GM12878 (cell line): ENCODE results near the gene SLC6A8. TPM values are rescaled to one million over a fixed set of nuclear protein-coding genes. Genes with fewer than 3 reads are reported as not detected.

Source experiments
- ATAC-seq: fragments of 200-7000 bp; cut with Tn5 transposase; 3 replicates; pipeline ENCODE4 v1.9.1; 2020; ENCODE audit warnings: mild to moderate bottlenecking, moderate library complexity
- BruUV-seq: library from RNA; stranded (reverse); fragments of 400-500 nt; replicated peaks from 2 replicates; lab custom pipeline; 2021; lab: Mats Ljungman, UMichigan
- CTCF ChIA-PET: fragments of 300-600 bp; sonication (Branson Sonifier 250); formaldehyde crosslinking; extraction: SDS; loops from one replicate; lab custom pipeline; 2021; ENCODE audit warnings: inconsistent platforms; lab: Yijun Ruan, JAX
- POLR2A ChIA-PET: fragments of 350-600 bp; formaldehyde crosslinking; extraction: SDS; loops from one replicate; lab custom pipeline; 2021; ENCODE audit warnings: inconsistent platforms; lab: Charles Lee
- RAD21 ChIA-PET: fragments of 300-600 bp; sonication (Branson Sonifier 250); formaldehyde crosslinking; loops from one replicate; lab custom pipeline; 2023; ENCODE audit warnings: antibody characterized with exemption; ENCODE audit not compliant: unreplicated experiment; lab: Charles Lee
- SMC1A ChIA-PET: fragments of 300-600 bp; sonication (Branson Sonifier 250); formaldehyde crosslinking; loops from one replicate; lab custom pipeline; 2023; ENCODE audit not compliant: unreplicated experiment, uncharacterized antibody; lab: Charles Lee
- DNase-seq: peaks from one replicate; pipeline ENCODE4 v3.0.0-alpha.2; 2011; ENCODE audit warnings: low read depth, low spot score
- FAIRE-seq: peaks from 3 replicates; lab custom pipeline; 2011; peaks lifted over from hg19 to GRCh38; lab: Jason Lieb, UNC
- H2AFZ ChIP-seq: 2 replicates; pipeline ENCODE4 v1.6.0; 2011; ENCODE audit warnings: low read depth, low read length, control low read depth; ENCODE audit not compliant: control insufficient read depth
- H3K27ac ChIP-seq: 2 replicates; pipeline ENCODE4 v1.5.1; 2011; ENCODE audit warnings: control low read depth; ENCODE audit not compliant: control insufficient read depth, insufficient read depth
- H3K27me3 ChIP-seq, 2 experiments: replicated peaks in 1 of 2; 2 replicates each; pipeline versions ENCODE4 v1.6.0 to v1.6.1; 2011; ENCODE audit warnings: low read length in 1 of 2; ENCODE audit not compliant: control insufficient read depth in 2 of 2, insufficient read depth in 2 of 2
- H3K36me3 ChIP-seq, 2 experiments: 2 replicates each; pipeline ENCODE4 v1.5.1; 2011; ENCODE audit warnings: low read length in 1 of 2; ENCODE audit not compliant: control insufficient read depth in 2 of 2, insufficient read depth in 2 of 2
- H3K4me1 ChIP-seq: 2 replicates; pipeline ENCODE4 v1.6.1; 2011; ENCODE audit warnings: mild to moderate bottlenecking, low read length, moderate library complexity, mixed read lengths; ENCODE audit not compliant: control insufficient read depth, insufficient read depth
- H3K4me2 ChIP-seq: 2 replicates; pipeline ENCODE4 v1.6.0; 2011; ENCODE audit warnings: control low read depth; ENCODE audit not compliant: control insufficient read depth, insufficient read depth
- H3K4me3 ChIP-seq: fragments of 200-600 bp; sonication (generic); 2 replicates; pipeline ENCODE4 v1.5.1; 2016
- H3K79me2 ChIP-seq: 2 replicates; pipeline ENCODE4 v1.6.0; 2011; ENCODE audit warnings: low read length; ENCODE audit not compliant: control insufficient read depth, insufficient read depth
- H3K9ac ChIP-seq: 2 replicates; pipeline ENCODE4 v1.8.0; 2011; ENCODE audit warnings: low read length, control low read depth, mixed read lengths; ENCODE audit not compliant: control insufficient read depth, insufficient read depth
- H3K9me3 ChIP-seq: replicated peaks from 3 replicates; pipeline ENCODE4 v1.5.1; 2011; ENCODE audit warnings: mild to moderate bottlenecking, low read length; ENCODE audit not compliant: control insufficient read depth, insufficient read depth
- H4K20me1 ChIP-seq: 2 replicates; pipeline ENCODE4 v1.6.0; 2011; ENCODE audit not compliant: control insufficient read depth, insufficient read depth
- CHD1 ChIP-seq: IDR thresholded peaks from 2 replicates; pipeline ENCODE4 v1.6.1; 2012; ENCODE audit warnings: low read depth, low read length, improper control_type of control experiment
- KDM1A ChIP-seq: fragments of 200-600 bp; sonication (generic); IDR thresholded peaks from 2 replicates; pipeline ENCODE4 v1.6.1; 2016; ENCODE audit warnings: borderline replicate concordance
- KLF5 ChIP-seq: fragments of 450-650 bp; IDR thresholded peaks from 2 replicates; pipeline ENCODE4 v1.6.1; 2014; ENCODE audit warnings: mild to moderate bottlenecking; ENCODE audit not compliant: partially characterized antibody
- NFYA ChIP-seq: IDR thresholded peaks from 2 replicates; pipeline ENCODE4 v1.6.1; 2011; ENCODE audit warnings: low read depth, mild to moderate bottlenecking, low read length, improper control_type of control experiment, borderline replicate concordance
- NR2F1 ChIP-seq: fragments of 450-650 bp; conservative IDR thresholded peaks from 2 replicates; pipeline ENCODE4 v1.6.1; 2017; ENCODE audit warnings: mild to moderate bottlenecking
- RBBP5 ChIP-seq: fragments of 200-600 bp; sonication (generic); conservative IDR thresholded peaks from 2 replicates; pipeline ENCODE4 v1.6.1; 2016
- SIN3A ChIP-seq: IDR thresholded peaks from 2 replicates; pipeline ENCODE4 v1.6.1; 2012; ENCODE audit warnings: low read depth, low read length, improper control_type of control experiment
- SREBF1 ChIP-seq: IDR thresholded peaks from 2 replicates; pipeline ENCODE4 v1.6.1; 2012; ENCODE audit warnings: mild to moderate bottlenecking, low read length
- STAT1 ChIP-seq: fragments of 450-650 bp; conservative IDR thresholded peaks from 2 replicates; pipeline ENCODE4 v1.6.1; 2014; ENCODE audit warnings: antibody characterized with exemption, mild to moderate bottlenecking
- STAT3 ChIP-seq: IDR thresholded peaks from 2 replicates; pipeline ENCODE4 v1.6.1; 2011; ENCODE audit warnings: low read depth, low read length, improper control_type of control experiment
- TCF3 ChIP-seq: IDR thresholded peaks from 2 replicates; pipeline ENCODE4 v1.6.1; 2012; ENCODE audit warnings: low read depth, mild to moderate bottlenecking, low read length, borderline replicate concordance; ENCODE audit not compliant: insufficient read depth
- ZNF622 ChIP-seq: fragments of 450-650 bp; IDR thresholded peaks from 2 replicates; pipeline ENCODE4 v1.6.1; 2017; ENCODE audit warnings: mild to moderate bottlenecking, inconsistent platforms
- WGBS: methylation state at CpG from one replicate; pipeline ENCODE4 v1.1.6; 2016; ENCODE audit warnings: low lambda C conversion rate; ENCODE audit not compliant: insufficient replicate concordance, insufficient coverage; ENCODE audit errors: missing lambda C conversion rate; 5-methylcytosine and 5-hydroxymethylcytosine counted together
- in situ Hi-C: fragments of 300-500 bp; cut with MboI; formaldehyde crosslinking; loops from 9 replicates; pipeline ENCODE4 v1.14.3; 2018; ENCODE audit warnings: mixed read lengths
- intact Hi-C: fragments of 100-400 bp; cut with micrococcal nuclease; formaldehyde crosslinking; loops from one replicate; pipeline ENCODE4 v1.14.2; 2022; ENCODE audit not compliant: unreplicated experiment
- polyA plus RNA-seq, 11 experiments: library from polyadenylated mRNA; depleted of rRNA in 4 of 11; unstranded in 6 of 11; stranded (reverse) in 5 of 11; fragments of >200 nt; fragmentation: Nextera tagmentation in 4 of 11; fragmentation: Illumina TruSeq in 1 of 11; extraction: Ambion mirVana in 4 of 11; extraction: Trizol in 1 of 11; gene quantifications; 1 replicate in 1 of 11; 2 replicates in 10 of 11; pipeline versions ENCODE4 v1.2.1 to v1.2.3, GENCODE V29; 2011 to 2016; ENCODE audit warnings: inconsistent platforms in 2 of 11, missing spikeins in 2 of 11, low read depth in 1 of 11
- total RNA-seq, 4 experiments: library from RNA; depleted of rRNA in 3 of 4; stranded (reverse); fragments of >200 nt in 3 of 4; fragmentation: Illumina TruSeq in 1 of 4; extraction: Trizol in 1 of 4; gene quantifications; 2 replicates each; pipeline versions ENCODE4 v1.2.1 to v1.2.3, GENCODE V29; 2013 to 2021
- TF ChIP-seq, protein P1 (sequence below): fragments of 450-650 bp; IDR thresholded peaks from 2 replicates; pipeline ENCODE4 v1.6.1; 2017; ENCODE audit warnings: antibody characterized with exemption, mild to moderate bottlenecking, moderate library complexity
- TF ChIP-seq, protein P2 (sequence below): IDR thresholded peaks from 2 replicates; pipeline ENCODE4 v1.6.1; 2012; ENCODE audit warnings: low read depth, low read length, improper control_type of control experiment
- TF ChIP-seq, protein P3 (sequence below): IDR thresholded peaks from 2 replicates; pipeline ENCODE4 v1.6.1; 2012; ENCODE audit warnings: mild to moderate bottlenecking, low read depth, low read length

The SLC6A8 gene
- total and polyA plus RNA-seq, 10 of the 15 experiments (the other 5 are each of a cell fraction or from before 2014, with no cell fraction given), result 0.01 to 0.72 (median 0.17) TPM; not detected in 6

DNA sequence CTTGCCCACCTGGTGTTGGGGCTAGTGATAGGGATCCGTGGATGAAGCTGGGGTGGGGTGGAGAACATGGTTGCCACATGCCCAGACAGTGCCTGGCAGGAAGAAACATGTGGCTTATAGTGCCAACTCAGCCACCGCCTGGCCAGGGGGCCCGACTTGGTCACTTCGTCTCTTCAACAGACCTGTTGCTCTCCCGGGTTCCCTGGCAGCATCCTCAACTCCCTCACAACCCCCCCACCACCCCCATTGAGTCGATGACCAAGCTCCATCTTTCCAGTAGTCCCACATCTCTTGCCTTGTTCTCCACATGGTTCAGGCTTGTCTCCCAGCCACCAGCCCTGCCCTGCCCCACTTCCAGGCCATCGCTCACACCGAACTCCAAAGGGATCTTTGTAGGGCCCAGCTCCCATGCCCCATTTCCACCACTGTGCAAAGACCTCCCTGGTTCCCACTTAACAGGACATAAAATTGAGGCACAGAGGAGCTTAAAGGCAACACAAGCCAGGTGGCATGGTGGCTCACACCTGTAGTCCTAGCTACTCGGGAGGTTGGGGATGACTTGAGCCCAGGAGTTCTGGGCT is 21.9 kb upstream of the SLC6A8 start:
- FAIRE-seq (no peak), DNase-seq (no peak), ATAC-seq (no peak)
- ChIA-PET SMC1A (interaction anchor here (0.9 kb wide), 1 partner anchor 83 kb away, joined by 3 read pairs; no protein-coding TSS in a partner anchor), POLR2A (no interaction called here), RAD21 (interaction anchor here (3.7 kb wide), 1 partner anchor 126 kb away, joined by 26 read pairs; no protein-coding TSS in a partner anchor), CTCF (interaction anchor here (1.0 to 3.8 kb wide), 5 partner anchors 9 to 126 kb away, joined by 3 to 28 read pairs (median 4); no protein-coding TSS in a partner anchor)
- H2AFZ ChIP-seq, result no peak overlapping the region
- intact Hi-C loops, result loop anchor here (5.0 kb wide), 1 partner anchor 54 kb away; no protein-coding TSS in a partner anchor
- no TSS peak for BruUV-seq
- no peaks in the 10 kb centered on the region; the same call in 2 of the 3 replicates for H3K9me3 ChIP-seq
- H3K27me3 ChIP-seq, result no peaks in the 10 kb centered on the region
- H3K4me3 ChIP-seq, result no peak overlapping the region
- no peak overlapping the region for H3K9ac ChIP-seq
- WGBS, result 38% methylated on average over 9 of the region's 9 CpGs
- no peaks in the 10 kb centered on the region for H3K4me1 ChIP-seq
- TF ChIP-seq, protein P1, sequence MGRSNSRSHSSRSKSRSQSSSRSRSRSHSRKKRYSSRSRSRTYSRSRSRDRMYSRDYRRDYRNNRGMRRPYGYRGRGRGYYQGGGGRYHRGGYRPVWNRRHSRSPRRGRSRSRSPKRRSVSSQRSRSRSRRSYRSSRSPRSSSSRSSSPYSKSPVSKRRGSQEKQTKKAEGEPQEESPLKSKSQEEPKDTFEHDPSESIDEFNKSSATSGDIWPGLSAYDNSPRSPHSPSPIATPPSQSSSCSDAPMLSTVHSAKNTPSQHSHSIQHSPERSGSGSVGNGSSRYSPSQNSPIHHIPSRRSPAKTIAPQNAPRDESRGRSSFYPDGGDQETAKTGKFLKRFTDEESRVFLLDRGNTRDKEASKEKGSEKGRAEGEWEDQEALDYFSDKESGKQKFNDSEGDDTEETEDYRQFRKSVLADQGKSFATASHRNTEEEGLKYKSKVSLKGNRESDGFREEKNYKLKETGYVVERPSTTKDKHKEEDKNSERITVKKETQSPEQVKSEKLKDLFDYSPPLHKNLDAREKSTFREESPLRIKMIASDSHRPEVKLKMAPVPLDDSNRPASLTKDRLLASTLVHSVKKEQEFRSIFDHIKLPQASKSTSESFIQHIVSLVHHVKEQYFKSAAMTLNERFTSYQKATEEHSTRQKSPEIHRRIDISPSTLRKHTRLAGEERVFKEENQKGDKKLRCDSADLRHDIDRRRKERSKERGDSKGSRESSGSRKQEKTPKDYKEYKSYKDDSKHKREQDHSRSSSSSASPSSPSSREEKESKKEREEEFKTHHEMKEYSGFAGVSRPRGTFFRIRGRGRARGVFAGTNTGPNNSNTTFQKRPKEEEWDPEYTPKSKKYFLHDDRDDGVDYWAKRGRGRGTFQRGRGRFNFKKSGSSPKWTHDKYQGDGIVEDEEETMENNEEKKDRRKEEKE, result no peak
- TF ChIP-seq NFYA, result no peak
- no peak for TF ChIP-seq ZNF622
- TF ChIP-seq RBBP5, result no peak
- no peak for TF ChIP-seq SREBF1
- TF ChIP-seq CHD1, result no peak
- TF ChIP-seq STAT3, result no peak
- TF ChIP-seq SIN3A, result no peak
- no peak for TF ChIP-seq KDM1A
- TF ChIP-seq STAT1, result no peak
- TF ChIP-seq KLF5, result no peak
- no peak for TF ChIP-seq NR2F1
- TF ChIP-seq, protein P2, sequence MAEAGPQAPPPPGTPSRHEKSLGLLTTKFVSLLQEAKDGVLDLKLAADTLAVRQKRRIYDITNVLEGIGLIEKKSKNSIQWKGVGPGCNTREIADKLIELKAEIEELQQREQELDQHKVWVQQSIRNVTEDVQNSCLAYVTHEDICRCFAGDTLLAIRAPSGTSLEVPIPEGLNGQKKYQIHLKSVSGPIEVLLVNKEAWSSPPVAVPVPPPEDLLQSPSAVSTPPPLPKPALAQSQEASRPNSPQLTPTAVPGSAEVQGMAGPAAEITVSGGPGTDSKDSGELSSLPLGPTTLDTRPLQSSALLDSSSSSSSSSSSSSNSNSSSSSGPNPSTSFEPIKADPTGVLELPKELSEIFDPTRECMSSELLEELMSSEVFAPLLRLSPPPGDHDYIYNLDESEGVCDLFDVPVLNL, result no peak
- TF ChIP-seq, protein P3, sequence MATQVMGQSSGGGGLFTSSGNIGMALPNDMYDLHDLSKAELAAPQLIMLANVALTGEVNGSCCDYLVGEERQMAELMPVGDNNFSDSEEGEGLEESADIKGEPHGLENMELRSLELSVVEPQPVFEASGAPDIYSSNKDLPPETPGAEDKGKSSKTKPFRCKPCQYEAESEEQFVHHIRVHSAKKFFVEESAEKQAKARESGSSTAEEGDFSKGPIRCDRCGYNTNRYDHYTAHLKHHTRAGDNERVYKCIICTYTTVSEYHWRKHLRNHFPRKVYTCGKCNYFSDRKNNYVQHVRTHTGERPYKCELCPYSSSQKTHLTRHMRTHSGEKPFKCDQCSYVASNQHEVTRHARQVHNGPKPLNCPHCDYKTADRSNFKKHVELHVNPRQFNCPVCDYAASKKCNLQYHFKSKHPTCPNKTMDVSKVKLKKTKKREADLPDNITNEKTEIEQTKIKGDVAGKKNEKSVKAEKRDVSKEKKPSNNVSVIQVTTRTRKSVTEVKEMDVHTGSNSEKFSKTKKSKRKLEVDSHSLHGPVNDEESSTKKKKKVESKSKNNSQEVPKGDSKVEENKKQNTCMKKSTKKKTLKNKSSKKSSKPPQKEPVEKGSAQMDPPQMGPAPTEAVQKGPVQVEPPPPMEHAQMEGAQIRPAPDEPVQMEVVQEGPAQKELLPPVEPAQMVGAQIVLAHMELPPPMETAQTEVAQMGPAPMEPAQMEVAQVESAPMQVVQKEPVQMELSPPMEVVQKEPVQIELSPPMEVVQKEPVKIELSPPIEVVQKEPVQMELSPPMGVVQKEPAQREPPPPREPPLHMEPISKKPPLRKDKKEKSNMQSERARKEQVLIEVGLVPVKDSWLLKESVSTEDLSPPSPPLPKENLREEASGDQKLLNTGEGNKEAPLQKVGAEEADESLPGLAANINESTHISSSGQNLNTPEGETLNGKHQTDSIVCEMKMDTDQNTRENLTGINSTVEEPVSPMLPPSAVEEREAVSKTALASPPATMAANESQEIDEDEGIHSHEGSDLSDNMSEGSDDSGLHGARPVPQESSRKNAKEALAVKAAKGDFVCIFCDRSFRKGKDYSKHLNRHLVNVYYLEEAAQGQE, result no peak
- TF ChIP-seq TCF3, result no peak
- no peak overlapping the region for H3K27ac ChIP-seq
- H3K4me2 ChIP-seq, result no peak overlapping the region
- in situ Hi-C loops, result no loop called here
- H4K20me1 ChIP-seq, result no peaks in the 10 kb centered on the region
- H3K36me3 ChIP-seq, result no peaks in the 10 kb centered on the region
- H3K79me2 ChIP-seq, result no peaks in the 10 kb centered on the region
